ENCODE data around the gene LRRC23.

Gene LRRC23

GRCh38 chr12:6866163-6866919 is 38.3 kb upstream of the LRRC23 start:
- Histone ChIP-seq H3K27me3 (ENCODE audit: insufficient read depth, low read depth) (no peaks in the 10 kb centered on the region), H3K79me2 (ENCODE audit: insufficient read depth, low read depth) (peaks cover 25% of the 10 kb centered on the region), H3K4me1 (ENCODE audit: low read depth, poor library complexity, severe bottlenecking) (peaks cover 31% of the 10 kb centered on the region), H3K36me3 (ENCODE audit: insufficient read depth) (no peaks in the 10 kb centered on the region; the same call in 1 of the 2 replicates), H3K9ac (no peak overlapping the region), H3K4me3 (IDR thresholded peaks at IDR 0.05; ENCODE audit: insufficient read depth, low read depth, low read length) (peak overlapping the region; percentile 4), H4K20me1 (ENCODE audit: insufficient read depth) (peaks cover 12% of the 10 kb centered on the region; the same call in 1 of the 2 replicates), H3K4me2 (peak overlapping the region; percentile 88), H3K27ac (no peak overlapping the region), H2AFZ (ENCODE audit: low read depth) (peak overlapping the region; percentile 57; the same call in 1 of the 2 replicates)
- no peak for TF ChIP-seq CTCF (conservative IDR thresholded peaks at IDR 0.05; ENCODE audit: low read depth, low read length)

GRCh38 chr12:6866920-6867412 is 37.7 kb upstream of the LRRC23 start:
- H3K36me3 ChIP-seq (ENCODE audit: insufficient read depth): no peaks in the 10 kb centered on the region; the same call in 1 of the 2 replicates
- peak overlapping the region; percentile 57 for H2AFZ ChIP-seq (ENCODE audit: low read depth)

GRCh38 chr12:6867413-6868210 is 37.0 kb upstream of the LRRC23 start, which contains the start of gene TPI1:
TSS of gene TPI1 (plus strand) at chr12:6867531. CDS start at chr12:6867567, 36 bp downstream.
- H2AFZ ChIP-seq (ENCODE audit: low read depth): peak within 1 kb of the TSS; percentile 57
- H3K4me1 ChIP-seq (ENCODE audit: low read depth, poor library complexity, severe bottlenecking): peaks cover 40% of the 10 kb centered on the region
- peaks cover 25% of the 10 kb centered on the region for H3K79me2 ChIP-seq (ENCODE audit: insufficient read depth, low read depth)
- peaks cover 12% of the 10 kb centered on the region; the same call in 1 of the 2 replicates for H4K20me1 ChIP-seq (ENCODE audit: insufficient read depth)
- no peaks in the 10 kb centered on the region; the same call in 1 of the 2 replicates for H3K36me3 ChIP-seq (ENCODE audit: insufficient read depth)
- peak within 1 kb of the TSS; percentile 81 for H3K27ac ChIP-seq
- no peak for TF ChIP-seq CTCF (conservative IDR thresholded peaks at IDR 0.05; ENCODE audit: low read depth, low read length)
- H3K9ac ChIP-seq: peak within 1 kb of the TSS; percentile 95
- H3K4me2 ChIP-seq: peak within 1 kb of the TSS; percentile 88
- peak within 1 kb of the TSS; percentile 4 for H3K4me3 ChIP-seq (IDR thresholded peaks at IDR 0.05; ENCODE audit: insufficient read depth, low read depth, low read length)
- no peaks in the 10 kb centered on the region for H3K27me3 ChIP-seq (ENCODE audit: insufficient read depth, low read depth)

More at GRCh38 chr12:6866920-6867412, 37.7 kb upstream of the LRRC23 start:
- Histone ChIP-seq H3K27ac (no peak overlapping the region), H3K9ac (peak overlapping the region; percentile 95; the same call in 1 of the 2 replicates), H4K20me1 (ENCODE audit: insufficient read depth) (peaks cover 12% of the 10 kb centered on the region; the same call in 1 of the 2 replicates), H3K4me3 (IDR thresholded peaks at IDR 0.05; ENCODE audit: insufficient read depth, low read depth, low read length) (peak overlapping the region; percentile 4), H3K79me2 (ENCODE audit: insufficient read depth, low read depth) (peaks cover 25% of the 10 kb centered on the region), H3K4me2 (peak overlapping the region; percentile 88), H3K27me3 (ENCODE audit: insufficient read depth, low read depth) (no peaks in the 10 kb centered on the region), H3K4me1 (ENCODE audit: low read depth, poor library complexity, severe bottlenecking) (peaks cover 37% of the 10 kb centered on the region)
- TF ChIP-seq CTCF (conservative IDR thresholded peaks at IDR 0.05; ENCODE audit: low read depth, low read length): no peak
